ENCODE results near the gene TRERF1. TPM values are rescaled to one million over a fixed set of nuclear protein-coding genes. Genes with fewer than 3 reads are reported as not detected.

The TRERF1 gene
- total RNA-seq, 1 donor from 2014 or later: 13.2 TPM

- no peak for DNase-seq (ENCODE audit: extremely low spot score, unreplicated experiment)
- no peak overlapping the region for H3K4me3 Mint-ChIP-seq
- no peaks in the 10 kb centered on the region for H3K27me3 Mint-ChIP-seq
- TF ChIP-seq CTCF (conservative IDR thresholded peaks at IDR 0.05): no peak
- H3K36me3 Mint-ChIP-seq: peaks cover 5% of the 10 kb centered on the region
- no peaks in the 10 kb centered on the region for H3K9me3 Mint-ChIP-seq
- no peak overlapping the region for H3K27ac Mint-ChIP-seq
- H3K4me1 Mint-ChIP-seq (ENCODE audit: unreplicated experiment): peaks cover 16% of the 10 kb centered on the region
Measured at GRCh38 chr6:42400886-42401612, 50.7 kb downstream of the TRERF1 start.

- Mint-ChIP-seq H3K36me3 (peaks cover 5% of the 10 kb centered on the region), H3K4me1 (ENCODE audit: unreplicated experiment) (peaks cover 13% of the 10 kb centered on the region), H3K27me3 (no peaks in the 10 kb centered on the region), H3K27ac (no peak overlapping the region), H3K4me3 (no peak overlapping the region), H3K9me3 (no peaks in the 10 kb centered on the region)
- no peak for TF ChIP-seq CTCF (conservative IDR thresholded peaks at IDR 0.05)
- no peak for DNase-seq (ENCODE audit: extremely low spot score, unreplicated experiment)
Measured at GRCh38 chr6:42400061-42400760, 51.5 kb downstream of the TRERF1 start.

GRCh38 chr6:42396720-42397119 is 55.0 kb downstream of the TRERF1 start:
- Mint-ChIP-seq H3K36me3 (no peaks in the 10 kb centered on the region), H3K9me3 (no peaks in the 10 kb centered on the region), H3K4me1 (ENCODE audit: unreplicated experiment) (peaks cover 15% of the 10 kb centered on the region), H3K4me3 (no peak overlapping the region), H3K27ac (no peak overlapping the region), H3K27me3 (no peaks in the 10 kb centered on the region)
- TF ChIP-seq CTCF (conservative IDR thresholded peaks at IDR 0.05): no peak
- DNase-seq (ENCODE audit: extremely low spot score, unreplicated experiment): no peak

- Mint-ChIP-seq H3K27me3 (no peaks in the 10 kb centered on the region), H3K27ac (no peak overlapping the region), H3K4me3 (no peak overlapping the region), H3K4me1 (ENCODE audit: unreplicated experiment) (peaks cover 15% of the 10 kb centered on the region), H3K9me3 (no peaks in the 10 kb centered on the region), H3K36me3 (no peaks in the 10 kb centered on the region)
- DNase-seq (ENCODE audit: extremely low spot score, unreplicated experiment): no peak
- no peak for TF ChIP-seq CTCF (conservative IDR thresholded peaks at IDR 0.05)
Measured at GRCh38 chr6:42394881-42395620, 56.7 kb downstream of the TRERF1 start.

GRCh38 chr6:42394151-42394550 is 57.6 kb downstream of the TRERF1 start:
- Mint-ChIP-seq H3K4me3 (no peak overlapping the region), H3K27ac (no peak overlapping the region)

More at GRCh38 chr6:42394151-42394550, 57.6 kb downstream of the TRERF1 start:
- DNase-seq (ENCODE audit: extremely low spot score, unreplicated experiment): no peak
- Mint-ChIP-seq H3K36me3 (no peaks in the 10 kb centered on the region), H3K9me3 (no peaks in the 10 kb centered on the region), H3K27me3 (no peaks in the 10 kb centered on the region), H3K4me1 (ENCODE audit: unreplicated experiment) (peaks cover 15% of the 10 kb centered on the region)
- TF ChIP-seq CTCF (conservative IDR thresholded peaks at IDR 0.05): no peak
